ENCODE measurements around the gene TAC4.

DNA sequence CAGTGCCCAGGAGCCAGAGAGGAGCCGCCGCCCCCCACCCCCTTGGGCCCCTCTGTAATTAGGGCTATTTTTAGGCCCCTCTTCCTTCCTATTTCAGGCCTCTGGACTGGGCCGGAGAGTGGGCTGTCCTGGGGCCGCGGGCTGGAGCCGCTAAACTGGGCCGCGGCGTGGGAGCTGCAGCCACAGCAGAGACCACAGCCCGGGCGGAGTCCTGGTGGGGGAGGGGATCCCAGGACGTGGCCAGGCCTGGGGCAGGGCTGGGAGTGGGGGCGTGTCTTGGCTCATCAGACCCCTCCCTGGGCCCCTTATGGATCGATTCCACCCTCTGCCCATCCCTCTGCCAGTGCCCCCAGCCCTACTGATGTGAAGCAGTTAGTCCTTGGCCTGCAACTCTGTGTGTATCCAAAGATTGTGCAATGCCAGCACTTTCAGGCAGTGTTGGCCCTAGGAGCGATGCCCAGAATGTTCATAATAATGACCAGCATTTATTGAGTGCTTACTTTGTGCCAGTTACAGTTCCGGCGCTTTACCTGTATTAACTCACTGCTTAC is 15.0 kb upstream of the TAC4 start:
- TF ChIP-seq CTCF (IDR thresholded peaks at IDR 0.05) = no peak
- TF ChIP-seq POLR2A (IDR thresholded peaks at IDR 0.05) = no peak
- no peak for TF ChIP-seq EP300 (IDR thresholded peaks at IDR 0.05)
- no peak for TF ChIP-seq POLR2AphosphoS5 (IDR thresholded peaks at IDR 0.05)

Measured in gastroesophageal sphincter (tissue), 3 donors.